Smooth muscle cell (in vitro differentiated cells): ENCODE results near the gene SZT2. TPM values are rescaled to one million over a fixed set of nuclear protein-coding genes. Genes with fewer than 3 reads are reported as not detected.

Source experiments
- DNase-seq: peaks from one replicate; lab custom pipeline; 2025; ENCODE audit not compliant: unreplicated experiment; lab: John Stamatoyannopoulos, UW
- H2AFZ ChIP-seq: fragments of 200-600 bp; sonication (generic); 2 replicates; pipeline ENCODE4 v1.6.0; 2016; ENCODE audit warnings: antibody characterized with exemption, low read depth, mild to moderate bottlenecking
- H3F3A ChIP-seq: fragments of 200-600 bp; sonication (generic); 2 replicates; pipeline ENCODE4 v1.6.0; 2017; ENCODE audit warnings: antibody characterized with exemption, low read depth
- H3K27ac ChIP-seq: fragments of 200-600 bp; sonication (generic); 2 replicates; pipeline ENCODE4 v1.5.1; 2016; ENCODE audit warnings: low read depth, mild to moderate bottlenecking
- H3K27me3 ChIP-seq: fragments of 200-600 bp; sonication (generic); 2 replicates; pipeline ENCODE4 v1.6.1; 2016; ENCODE audit warnings: low read depth, mild to moderate bottlenecking
- H3K36me3 ChIP-seq: fragments of 200-600 bp; sonication (generic); 2 replicates; pipeline ENCODE4 v1.5.1; 2016; ENCODE audit warnings: low read depth
- H3K4me1 ChIP-seq: fragments of 200-600 bp; sonication (generic); 2 replicates; pipeline ENCODE4 v1.5.1; 2016; ENCODE audit warnings: low read depth
- H3K4me2 ChIP-seq: fragments of 200-600 bp; sonication (generic); 2 replicates; pipeline ENCODE4 v1.6.0; 2016; ENCODE audit warnings: mild to moderate bottlenecking
- H3K4me3 ChIP-seq: fragments of 200-600 bp; sonication (generic); 2 replicates; pipeline ENCODE4 v1.5.1; 2016; ENCODE audit warnings: mild to moderate bottlenecking
- H3K79me2 ChIP-seq: fragments of 200-600 bp; sonication (generic); 2 replicates; pipeline ENCODE4 v1.6.0; 2016; ENCODE audit warnings: low read depth, mild to moderate bottlenecking
- H3K9ac ChIP-seq: fragments of 200-600 bp; sonication (generic); 2 replicates; pipeline ENCODE4 v1.6.0; 2016; ENCODE audit warnings: low read depth
- H3K9me3 ChIP-seq: fragments of 200-600 bp; sonication (generic); replicated peaks from 2 replicates; pipeline ENCODE4 v1.5.1; 2016; ENCODE audit warnings: low read depth
- H4K20me1 ChIP-seq: fragments of 200-600 bp; sonication (generic); 2 replicates; pipeline ENCODE4 v1.6.0; 2016; ENCODE audit warnings: low read depth
- CTCF ChIP-seq: fragments of 200-600 bp; sonication (generic); IDR thresholded peaks from 2 replicates; pipeline ENCODE4 v1.5.1; 2017; ENCODE audit warnings: borderline replicate concordance, mild to moderate bottlenecking, antibody characterized with exemption; ENCODE audit not compliant: insufficient read depth, poor library complexity, severe bottlenecking
- WGBS: methylation state at CpG from one replicate; pipeline ENCODE4 v1.1.7; 2016; ENCODE audit warnings: low lambda C conversion rate; 5-methylcytosine and 5-hydroxymethylcytosine counted together
- polyA plus RNA-seq: library from polyadenylated mRNA; unstranded; fragments of >200 nt; fragmentation: Nextera tagmentation; extraction: Ambion mirVana; gene quantifications from 2 replicates; pipeline ENCODE4 v1.2.1, GENCODE V29; 2016
- total RNA-seq: library from RNA; depleted of rRNA; stranded (reverse); fragments of >200 nt; gene quantifications from 2 replicates; pipeline ENCODE4 v1.2.3, GENCODE V29; 2014

The SZT2 gene
- total and polyA plus RNA-seq, 2 experiments from 2014 or later, result 9.0 to 20.8 TPM

DNA sequence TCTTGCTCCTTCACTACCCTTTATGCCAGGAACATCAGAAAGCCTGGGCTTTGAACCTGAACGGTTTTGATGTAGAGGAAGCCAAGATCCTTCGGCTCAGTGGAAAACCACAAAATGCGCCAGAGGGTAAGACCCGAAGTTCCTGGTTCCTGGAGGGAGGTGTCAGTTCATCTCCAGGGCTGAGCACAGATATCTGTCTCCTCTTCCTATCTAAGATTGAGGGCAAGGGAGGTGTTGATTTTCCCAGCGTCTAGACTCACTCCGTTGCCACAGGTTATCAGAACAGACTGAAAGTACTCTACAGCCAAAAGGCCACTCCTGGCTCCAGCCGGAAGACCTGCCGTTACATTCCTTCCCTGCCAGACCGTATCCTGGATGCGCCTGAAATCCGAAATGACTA lies 30.0 kb upstream of the SZT2 start:
- Histone ChIP-seq H3K79me2 (peaks cover 3% of the 10 kb centered on the region), H3K36me3 (no peaks in the 10 kb centered on the region), H3K27ac (no peak overlapping the region), H3K4me1 (peaks cover 4% of the 10 kb centered on the region), H2AFZ (no peak overlapping the region), H3K4me3 (peak overlapping the region; percentile 63), H3K9me3 (no peaks in the 10 kb centered on the region), H3K9ac (no peak overlapping the region), H3F3A (no peaks in the 10 kb centered on the region), H4K20me1 (peaks cover 2% of the 10 kb centered on the region), H3K4me2 (peak overlapping the region; percentile 86), H3K27me3 (no peaks in the 10 kb centered on the region)
- no peak for DNase-seq
- TF ChIP-seq CTCF, result no peak
- 57% methylated on average over 11 of the region's 11 CpGs for WGBS

GRCh38 chr1:43360616-43361015 lies 29.1 kb upstream of the SZT2 start:
- no peak for TF ChIP-seq CTCF
- Histone ChIP-seq H3K79me2 (peaks cover 3% of the 10 kb centered on the region), H3K4me1 (peaks cover 4% of the 10 kb centered on the region), H3K4me2 (no peak overlapping the region), H2AFZ (no peak overlapping the region), H3K36me3 (no peaks in the 10 kb centered on the region), H3F3A (no peaks in the 10 kb centered on the region), H3K4me3 (no peak overlapping the region), H3K9ac (no peak overlapping the region), H4K20me1 (peaks cover 11% of the 10 kb centered on the region), H3K27me3 (no peaks in the 10 kb centered on the region), H3K27ac (no peak overlapping the region), H3K9me3 (no peaks in the 10 kb centered on the region)
- DNase-seq, result no peak
- WGBS, result 85% methylated on average over 4 of the region's 4 CpGs

GRCh38 chr1:43363283-43363934 lies 26.3 kb upstream of the SZT2 start:
- 82% methylated on average over 9 of the region's 9 CpGs for WGBS
- no peak for DNase-seq

More at GRCh38 chr1:43363283-43363934, 26.3 kb upstream of the SZT2 start:
- Histone ChIP-seq H3K79me2 (peaks cover 18% of the 10 kb centered on the region), H4K20me1 (peaks cover 25% of the 10 kb centered on the region), H2AFZ (no peak overlapping the region), H3K36me3 (no peaks in the 10 kb centered on the region), H3K9me3 (no peaks in the 10 kb centered on the region), H3K27ac (no peak overlapping the region), H3K4me2 (no peak overlapping the region), H3K27me3 (no peaks in the 10 kb centered on the region), H3F3A (peaks cover 8% of the 10 kb centered on the region), H3K9ac (no peak overlapping the region), H3K4me3 (no peak overlapping the region), H3K4me1 (peaks cover 18% of the 10 kb centered on the region)
- no peak for TF ChIP-seq CTCF
